ENCODE data around the gene MORN3.
"Not testable (repeated sequence)": the region's sequence is repeated elsewhere in the genome, so short reads cannot be mapped to it uniquely, and the experiment has no call there.

MORN3 gene

DNA sequence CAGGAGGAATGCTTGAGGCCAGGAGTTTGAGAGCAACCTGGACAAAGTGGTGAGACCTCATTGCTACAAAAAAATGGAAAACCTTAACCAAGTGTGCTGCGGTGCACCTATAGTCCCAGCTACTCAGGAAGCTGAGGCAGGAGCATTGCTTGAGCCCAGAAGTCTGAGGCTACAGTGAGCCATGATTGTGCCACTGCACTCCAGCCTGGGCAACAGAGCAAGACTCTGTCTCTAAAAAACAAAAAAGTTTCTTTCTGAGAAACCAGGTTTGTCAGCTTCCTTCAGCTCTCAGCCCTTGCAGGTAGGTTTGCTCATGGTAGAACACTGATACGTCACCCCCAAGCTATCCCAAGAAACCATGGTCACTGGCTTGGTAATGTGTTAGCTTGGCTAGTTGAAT is 20.0 kb upstream of the MORN3 start:
- DNase-seq: no peak

DNA sequence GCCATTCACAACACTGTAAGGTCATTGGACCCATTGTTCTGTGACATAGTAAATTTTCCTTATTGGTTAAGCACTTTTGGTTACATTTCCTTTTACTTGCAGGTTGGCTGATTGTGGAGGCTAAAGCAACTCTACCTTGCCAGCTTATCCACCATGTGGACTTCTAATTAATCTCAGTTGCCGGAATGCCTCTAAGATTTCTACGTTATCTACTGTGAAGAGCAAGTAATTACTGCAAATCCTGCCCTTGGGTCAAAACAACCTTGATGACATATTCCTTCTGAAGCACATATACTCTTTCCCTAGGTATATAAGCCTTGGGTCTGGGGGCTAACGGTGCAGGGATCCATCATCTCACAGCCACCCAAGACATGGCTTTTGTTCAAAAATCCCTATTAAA is 19.5 kb upstream of the MORN3 start:
- DNase-seq: no peak

DNA sequence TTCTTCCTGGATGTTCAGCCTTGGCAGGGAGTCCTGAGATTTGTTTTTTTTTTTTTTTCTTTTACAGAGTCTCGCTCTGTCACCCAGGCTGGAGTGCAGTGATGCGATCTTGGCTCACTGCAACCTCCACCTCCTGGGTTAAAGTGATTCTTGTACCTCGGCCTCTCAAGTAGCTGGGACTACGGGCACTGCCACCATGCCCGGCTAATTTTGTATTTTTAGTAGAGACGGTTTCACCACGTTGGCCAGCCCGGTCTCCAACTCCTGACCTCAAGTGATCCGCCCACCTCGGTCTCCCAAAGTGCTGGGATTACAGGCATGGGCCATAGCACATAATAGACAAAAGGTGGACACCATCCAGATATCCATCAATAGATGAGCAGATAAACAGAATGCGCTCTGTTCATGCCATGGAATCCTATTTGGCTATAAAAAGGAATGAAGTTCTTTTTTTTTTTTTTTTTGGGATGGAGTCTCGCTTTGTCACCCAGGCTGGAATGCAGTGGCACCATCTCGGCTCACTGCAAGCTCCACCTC is 10.3 kb upstream of the MORN3 start:
- not testable (repeated sequence) for DNase-seq

DNA sequence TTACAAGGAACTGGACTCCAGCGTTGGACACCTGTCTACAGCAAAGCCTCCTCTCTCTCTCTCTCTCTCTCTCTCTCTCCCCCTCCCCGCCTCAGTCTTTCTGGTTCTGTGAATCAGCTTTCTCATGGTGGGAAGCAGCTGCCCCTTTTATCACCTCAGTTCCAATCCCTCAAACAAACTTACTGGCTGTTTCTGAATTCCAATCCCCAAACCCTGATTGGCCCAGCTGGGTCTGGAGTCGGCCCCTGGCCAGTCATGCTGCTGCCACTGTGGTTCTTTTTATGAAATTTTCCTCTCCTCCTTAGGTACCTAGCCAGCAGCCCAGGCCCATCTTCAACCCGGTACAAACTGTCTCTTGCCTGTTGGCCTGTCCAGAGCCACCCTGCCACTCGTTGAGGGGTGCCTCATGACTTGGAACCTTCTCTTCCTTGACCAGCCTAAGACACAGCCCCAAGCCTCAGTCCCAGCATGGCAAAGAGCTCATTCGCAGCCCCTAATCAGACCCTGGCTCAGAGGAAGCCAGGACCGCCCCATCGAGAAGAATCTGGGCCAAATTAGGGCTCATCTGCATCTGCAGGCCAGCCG is 9.4 kb upstream of the MORN3 start:
- no peak for DNase-seq

DNA sequence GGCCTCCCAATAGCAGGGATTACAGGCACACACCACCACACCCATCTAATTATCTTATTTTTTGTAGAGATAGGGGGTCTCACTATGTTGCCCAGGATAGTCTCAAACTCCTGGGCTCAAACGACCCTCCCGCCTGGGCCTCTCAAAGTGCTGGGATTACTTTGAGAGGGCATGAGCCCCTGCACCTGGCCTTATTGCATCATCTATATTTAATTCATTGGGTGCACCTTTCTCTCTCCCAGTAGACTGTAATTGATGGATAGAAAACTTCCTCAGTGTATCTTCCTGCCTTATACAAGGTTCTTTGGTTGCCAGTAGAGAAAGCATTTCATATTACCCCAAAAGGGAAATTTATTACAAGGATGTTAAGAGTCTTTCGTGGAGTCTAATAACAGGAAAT is 8.9 kb upstream of the MORN3 start:
- DNase-seq: no peak

DNA sequence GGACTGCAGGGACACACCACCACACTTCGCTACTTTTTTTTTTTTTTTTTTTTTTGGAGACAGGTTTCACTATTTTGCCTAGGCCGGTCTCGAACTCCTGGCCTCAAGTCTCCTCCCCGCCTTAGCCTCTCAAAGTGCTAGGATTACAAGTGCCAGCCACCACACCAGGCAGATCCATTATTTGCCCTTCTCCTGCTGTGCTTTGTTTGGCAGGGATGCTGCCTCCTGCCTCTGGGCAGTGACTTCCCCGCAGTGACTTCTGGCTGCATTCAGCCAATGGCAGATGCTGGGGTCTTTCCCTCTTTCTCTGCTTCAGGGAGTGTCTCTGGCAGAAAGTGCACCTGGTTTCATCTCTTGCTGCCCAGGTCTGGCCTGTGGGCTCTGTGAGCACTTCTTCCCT is 6.7 kb upstream of the MORN3 start:
- no peak for DNase-seq

DNA sequence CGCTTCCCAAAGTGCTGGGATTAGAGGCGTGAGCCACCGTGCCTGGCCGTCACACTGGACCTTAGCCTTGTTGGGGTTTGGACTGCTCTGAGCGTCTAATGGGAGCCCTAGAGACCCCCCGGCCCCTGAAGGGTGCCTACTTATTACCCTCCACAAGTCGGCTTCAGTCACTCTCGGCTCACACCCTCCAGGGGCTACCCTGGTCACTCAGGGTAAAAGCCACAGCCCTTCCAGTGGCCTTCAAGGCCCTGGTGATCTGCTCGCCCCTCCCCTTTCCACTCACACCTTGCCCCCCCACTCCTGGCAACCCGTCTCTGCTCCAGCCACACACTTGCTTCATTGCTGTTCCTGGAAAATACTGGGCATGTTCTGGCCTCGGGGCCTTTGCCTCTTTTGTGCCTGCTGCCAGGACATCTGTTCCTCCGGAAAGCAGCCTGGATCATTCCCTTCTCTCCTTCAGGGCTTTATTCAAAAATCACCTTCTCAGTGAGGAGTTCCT is 3.6 kb upstream of the MORN3 start:
- no peak for DNase-seq

DNA sequence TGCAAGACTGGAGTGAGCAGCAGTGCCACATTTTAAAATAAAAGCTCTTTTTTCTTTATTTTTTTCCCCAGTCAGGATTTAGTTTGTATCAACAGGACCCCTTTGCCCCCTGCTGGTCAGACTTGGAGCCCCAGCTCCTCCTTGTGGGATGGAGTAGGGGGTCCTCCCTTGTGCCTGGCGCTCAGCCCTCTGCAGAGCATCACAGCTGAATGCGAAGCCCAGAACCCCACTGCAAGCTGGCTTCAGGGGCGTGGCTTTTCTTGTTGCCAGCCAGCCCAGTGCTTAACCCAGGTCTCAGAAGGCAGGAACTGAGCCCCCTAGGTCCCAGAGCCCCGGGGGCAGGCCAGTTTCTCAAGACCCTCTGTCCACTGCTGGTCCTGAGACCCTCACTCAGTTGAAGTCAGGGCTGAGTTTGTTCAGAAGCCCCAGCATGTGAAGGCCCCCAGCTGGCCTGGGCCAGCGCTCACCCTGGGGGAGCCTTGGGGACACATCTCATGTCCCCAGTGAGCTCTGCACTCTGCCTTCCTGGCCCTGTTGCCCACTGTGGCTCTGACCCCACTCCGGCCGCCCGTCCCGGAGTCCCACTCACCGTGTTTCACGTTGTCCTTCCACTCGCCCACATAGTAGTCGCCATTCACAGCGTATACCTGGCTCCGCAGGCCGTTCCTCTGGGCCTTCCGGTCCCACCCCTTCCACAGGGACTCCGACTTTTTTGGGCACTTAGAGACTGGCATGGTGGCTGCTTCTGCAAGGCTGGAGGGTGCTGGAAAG is 519 bp downstream of the MORN3 start:
- DNase-seq: peak; percentile 84

DNA sequence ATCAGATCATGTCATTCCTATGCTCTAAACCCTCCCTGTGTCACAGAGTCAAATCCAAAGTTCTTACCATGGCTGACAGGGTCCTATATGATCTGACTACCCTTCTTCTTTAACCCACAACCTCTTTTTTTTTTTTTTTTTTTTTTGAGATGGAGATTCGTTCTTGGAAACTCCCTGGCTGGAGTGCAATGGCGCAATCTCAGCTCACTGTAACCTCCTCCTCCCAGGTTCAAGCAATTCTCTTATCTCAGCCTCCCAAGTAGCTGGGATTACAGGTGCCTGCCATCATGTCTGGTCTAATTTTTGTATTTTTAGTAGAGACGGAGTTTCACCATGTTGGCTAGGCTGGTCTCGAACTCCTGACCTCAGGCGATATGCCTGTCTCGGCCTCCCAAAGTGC is 2.6 kb downstream of the MORN3 start:
- not testable (repeated sequence) for DNase-seq

DNA sequence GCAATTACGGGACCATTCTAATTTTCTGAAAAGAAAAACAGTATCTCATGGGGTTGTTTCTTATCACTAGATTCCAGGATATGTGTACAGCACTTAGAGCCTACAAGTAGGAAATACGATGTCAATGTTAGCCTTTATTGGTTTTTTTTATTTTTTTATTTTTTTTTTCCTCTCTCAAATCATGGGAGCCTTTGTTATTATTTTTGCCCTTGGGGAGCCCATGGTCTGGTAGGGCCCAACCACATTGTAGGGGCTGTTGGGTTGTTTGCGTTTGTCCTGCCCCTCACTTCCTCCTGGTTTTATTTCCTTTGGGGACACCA is 5.9 kb downstream of the MORN3 start:
- no peak for DNase-seq

DNA sequence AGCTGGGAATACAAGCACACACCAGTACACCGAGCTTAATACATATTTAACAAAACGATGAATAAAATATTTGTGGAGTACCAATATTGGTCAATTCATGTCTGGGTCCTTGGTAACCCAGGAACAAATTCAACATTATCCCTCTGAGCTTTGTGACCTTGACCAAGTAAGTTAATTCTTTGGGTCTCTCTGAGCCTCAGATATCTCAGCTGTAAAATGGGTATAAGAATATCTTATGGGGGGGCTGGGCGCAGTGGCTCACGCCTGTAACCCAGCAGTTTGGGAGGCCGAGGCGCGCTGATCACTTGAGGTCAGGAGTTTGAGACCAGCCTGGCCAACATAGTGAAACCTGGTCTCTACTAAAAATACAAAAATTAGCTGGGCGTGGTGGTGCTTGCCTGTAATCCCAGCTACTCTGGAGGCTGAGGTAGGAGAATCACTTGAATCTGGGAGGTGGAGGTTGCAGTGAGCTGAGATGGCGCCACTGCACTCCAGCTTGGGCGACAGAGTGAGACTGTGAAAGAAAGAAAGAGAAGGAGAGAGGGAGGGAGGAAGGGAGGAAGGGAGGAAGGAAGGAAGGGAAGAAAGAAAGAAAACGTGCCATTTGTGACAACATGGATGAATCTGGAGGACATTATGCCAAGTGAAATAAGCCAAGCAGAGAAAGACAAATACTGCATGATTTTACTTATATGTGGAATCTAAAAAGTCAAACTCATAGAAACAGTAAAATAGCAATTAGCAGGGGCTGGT is 7.9 kb downstream of the MORN3 start:
- not testable (repeated sequence) for DNase-seq

DNA sequence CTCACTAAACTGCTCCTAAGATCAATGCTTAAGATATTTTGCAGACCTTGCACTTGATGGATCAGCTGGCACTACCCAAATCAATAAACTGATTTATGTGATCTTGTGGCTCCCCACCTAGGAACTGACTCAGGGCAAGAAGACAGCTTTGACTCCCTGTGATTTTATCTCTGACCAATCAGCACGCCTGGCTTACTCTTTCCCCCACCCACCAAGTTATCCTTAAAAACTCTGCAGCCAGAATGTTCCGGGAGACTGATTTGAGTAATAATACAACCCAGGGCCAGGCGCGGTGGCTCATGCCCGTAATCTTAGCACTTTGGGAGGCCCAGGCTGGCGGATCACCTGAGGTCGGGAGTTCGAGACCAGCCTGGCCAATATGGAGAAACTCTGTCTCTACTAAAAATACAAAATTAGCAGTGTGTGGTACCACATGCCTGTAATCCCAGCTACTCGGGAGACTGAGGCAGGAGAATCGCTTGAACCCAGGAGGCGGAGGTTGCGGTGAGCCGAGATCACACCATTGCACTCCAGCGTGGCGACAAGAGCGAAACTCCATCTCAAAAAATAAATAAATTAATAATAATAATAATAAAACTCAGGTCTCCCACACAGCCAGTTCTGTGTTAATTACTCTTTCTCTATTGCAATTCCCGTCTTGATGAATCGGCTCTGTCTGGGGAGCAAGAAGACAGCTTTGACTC is 12.0 kb downstream of the MORN3 start:
- no peak for DNase-seq

DNA sequence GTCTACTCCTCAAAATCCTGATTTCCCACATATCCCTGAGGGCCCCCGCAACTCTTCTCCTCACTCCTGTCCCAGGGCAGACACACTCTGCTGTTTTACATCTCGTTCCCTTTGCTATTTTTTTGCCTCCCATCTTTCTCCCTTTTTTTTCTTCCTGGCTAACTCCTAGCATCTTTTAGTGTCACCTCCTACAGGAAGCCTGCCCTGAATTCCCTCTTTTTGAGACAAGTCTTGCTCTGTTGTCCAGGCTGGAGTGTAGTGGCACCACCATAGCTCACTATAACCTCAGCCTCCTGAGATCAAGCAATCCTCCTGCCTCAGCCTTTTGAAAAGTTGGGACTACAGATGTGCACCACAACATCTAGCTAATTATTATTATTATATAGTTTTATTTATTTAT is 13.3 kb downstream of the MORN3 start:
- DNase-seq: no peak

DNA sequence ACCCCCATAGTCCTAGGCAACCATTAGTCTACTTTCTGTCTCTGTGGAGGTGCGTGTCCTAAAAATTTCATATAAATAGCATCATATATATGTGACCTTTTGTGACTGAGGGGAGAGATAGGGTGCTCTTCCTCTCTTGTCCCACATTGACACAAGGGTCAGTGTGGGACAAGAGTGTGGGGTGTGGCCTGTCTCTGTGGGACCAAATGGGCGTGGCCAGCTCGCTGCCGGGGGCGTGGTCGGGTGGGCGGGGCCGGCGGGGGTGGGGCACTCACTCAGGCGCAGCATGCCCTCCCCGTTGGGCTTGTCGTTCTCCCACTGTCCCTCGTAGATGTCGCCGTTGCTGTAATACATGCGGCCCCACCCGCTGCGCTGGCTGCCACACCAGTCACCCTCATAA is 15.5 kb downstream of the MORN3 start:
- peak; percentile 61 for DNase-seq

DNA sequence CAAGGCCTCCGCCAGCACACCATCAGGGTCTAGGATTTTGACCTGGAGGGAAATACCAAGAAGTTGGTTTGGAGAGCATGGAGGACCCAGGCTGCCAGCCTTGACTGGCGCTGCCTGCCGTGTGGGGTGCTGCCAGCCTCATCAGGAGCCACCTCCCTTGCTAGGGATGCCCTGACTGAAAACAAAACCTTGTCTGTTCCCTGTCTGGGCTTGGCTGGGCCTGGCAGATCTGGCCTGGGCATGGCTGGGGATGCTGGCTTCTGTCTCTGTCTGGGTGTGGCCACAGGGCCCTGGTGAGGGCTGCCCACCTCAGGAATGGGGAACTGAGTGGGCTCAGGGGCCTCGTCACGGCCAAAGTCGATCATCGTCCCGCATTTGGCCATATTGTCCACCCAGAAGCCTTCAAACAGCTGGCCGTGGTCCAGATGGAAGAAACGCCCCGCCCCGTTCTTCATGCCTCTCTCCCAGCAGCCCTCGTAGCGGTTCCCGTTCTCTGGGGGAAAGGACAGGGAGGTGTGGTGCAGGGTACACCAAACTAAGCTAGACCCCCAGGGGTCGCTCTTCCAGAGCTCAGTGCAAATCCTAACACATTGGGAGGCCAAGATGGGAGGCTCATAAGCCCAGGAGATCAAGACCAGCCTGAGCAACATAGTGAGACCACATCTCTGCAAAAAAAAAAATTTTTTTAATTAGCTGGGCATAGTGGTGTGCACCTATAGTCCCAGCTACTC is 16.5 kb downstream of the MORN3 start:
- DNase-seq: no peak

DNA sequence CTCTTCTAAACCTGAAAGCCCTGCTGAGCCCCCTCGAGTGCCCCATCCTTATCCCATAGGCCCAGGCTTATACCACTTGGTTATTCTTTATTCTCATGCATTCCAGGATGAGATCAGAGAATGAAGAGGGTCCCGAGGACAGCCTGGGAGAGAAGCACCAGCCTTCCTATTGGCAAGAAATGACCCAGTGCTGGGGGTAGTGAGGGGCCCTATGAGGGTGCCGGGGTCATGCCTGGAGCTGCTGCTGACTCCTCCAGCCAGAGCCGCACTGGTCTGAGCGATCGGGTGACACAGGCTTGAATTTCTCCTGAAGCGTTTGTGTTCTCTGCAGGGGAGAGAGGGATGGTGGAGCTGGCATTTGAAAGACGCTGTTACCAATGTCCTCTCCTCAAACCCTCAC is 18.1 kb downstream of the MORN3 start:
- no peak for DNase-seq

DNA sequence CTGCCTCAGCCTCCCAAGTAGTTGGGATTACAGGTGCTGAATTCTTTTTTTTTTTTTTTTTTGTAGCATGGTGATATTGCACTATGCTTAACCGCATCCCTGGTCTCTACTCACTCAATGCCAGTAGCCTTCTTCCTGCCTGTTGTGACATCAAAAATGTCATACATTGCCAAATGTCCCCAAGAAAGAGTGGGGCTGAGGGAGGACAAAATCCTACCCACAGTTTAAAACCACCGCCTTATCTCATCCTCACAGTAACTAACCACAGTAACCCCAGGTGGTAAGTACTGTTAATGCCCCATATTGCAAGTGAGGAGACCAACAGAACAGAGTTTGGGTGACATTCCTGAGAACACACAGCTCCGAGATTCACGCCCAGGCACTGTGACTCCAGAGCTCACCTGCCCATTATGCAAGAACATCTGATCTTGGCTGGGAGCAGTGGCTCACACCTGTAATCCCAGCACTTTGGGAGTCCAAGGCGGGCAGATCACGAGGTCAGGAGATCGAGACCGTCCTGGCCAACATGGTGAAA is 19.6 kb downstream of the MORN3 start:
- DNase-seq: peak; percentile 99

DNA sequence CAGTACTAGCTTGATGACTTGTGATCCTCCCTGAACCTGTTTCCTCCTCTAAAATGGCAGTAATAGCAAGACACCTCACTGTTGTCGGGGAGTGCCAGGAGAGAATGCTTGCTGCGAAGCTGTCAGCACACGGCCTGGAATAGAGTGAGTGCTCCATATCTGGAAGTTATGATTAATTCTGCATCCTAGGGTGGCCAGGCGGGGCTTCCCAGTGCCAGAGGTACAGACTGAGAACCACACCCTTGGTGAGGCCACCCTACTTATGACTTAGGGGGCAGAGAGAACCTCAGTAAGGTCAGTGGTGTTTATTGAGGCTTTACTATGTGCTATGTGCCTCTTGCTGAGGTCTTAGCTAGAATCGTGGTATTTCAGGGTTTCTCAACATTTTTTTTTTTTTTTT is 20.1 kb downstream of the MORN3 start:
- peak; percentile 64 for DNase-seq

DNA sequence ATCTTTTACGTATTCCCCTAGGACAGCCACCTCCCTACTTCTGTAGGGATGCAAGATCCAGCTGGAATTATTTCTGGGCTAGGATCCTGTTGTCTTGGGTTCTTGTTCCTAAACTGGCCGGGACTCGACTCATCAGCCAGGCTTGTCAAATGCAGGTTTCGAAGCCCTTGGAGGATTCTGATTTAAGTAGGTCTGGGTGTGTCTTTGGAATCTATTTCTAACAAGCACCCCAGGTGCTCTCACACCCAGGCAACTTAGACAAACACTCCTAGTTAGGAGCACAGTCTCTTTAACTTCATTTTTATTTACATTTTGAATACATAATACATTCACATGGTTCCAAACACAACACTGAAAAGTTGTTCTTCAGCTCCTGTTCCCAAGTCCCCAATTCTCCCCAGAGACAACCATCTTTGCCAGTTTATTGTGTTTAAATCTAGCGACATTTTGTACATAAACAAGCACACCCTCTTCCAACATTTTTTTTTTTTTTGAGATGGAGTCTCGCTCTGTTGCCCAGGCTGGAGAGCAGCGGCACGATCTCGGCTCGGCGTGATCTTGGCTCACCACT is 20.9 kb downstream of the MORN3 start:
- DNase-seq: no peak

DNA sequence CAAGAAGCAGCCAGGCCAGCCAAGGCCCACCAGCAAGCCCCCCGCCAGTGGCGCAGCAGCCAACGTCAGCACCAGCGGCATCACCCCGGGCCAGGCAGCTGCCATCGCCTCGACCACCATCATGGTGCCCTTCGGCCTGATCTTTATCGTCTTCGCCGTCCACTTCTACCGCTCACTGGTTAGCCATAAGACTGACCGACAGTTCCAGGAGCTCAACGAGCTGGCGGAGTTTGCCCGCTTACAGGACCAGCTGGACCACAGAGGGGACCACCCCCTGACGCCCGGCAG is 28.2 kb downstream of the MORN3 start:
- DNase-seq: no peak

DNA sequence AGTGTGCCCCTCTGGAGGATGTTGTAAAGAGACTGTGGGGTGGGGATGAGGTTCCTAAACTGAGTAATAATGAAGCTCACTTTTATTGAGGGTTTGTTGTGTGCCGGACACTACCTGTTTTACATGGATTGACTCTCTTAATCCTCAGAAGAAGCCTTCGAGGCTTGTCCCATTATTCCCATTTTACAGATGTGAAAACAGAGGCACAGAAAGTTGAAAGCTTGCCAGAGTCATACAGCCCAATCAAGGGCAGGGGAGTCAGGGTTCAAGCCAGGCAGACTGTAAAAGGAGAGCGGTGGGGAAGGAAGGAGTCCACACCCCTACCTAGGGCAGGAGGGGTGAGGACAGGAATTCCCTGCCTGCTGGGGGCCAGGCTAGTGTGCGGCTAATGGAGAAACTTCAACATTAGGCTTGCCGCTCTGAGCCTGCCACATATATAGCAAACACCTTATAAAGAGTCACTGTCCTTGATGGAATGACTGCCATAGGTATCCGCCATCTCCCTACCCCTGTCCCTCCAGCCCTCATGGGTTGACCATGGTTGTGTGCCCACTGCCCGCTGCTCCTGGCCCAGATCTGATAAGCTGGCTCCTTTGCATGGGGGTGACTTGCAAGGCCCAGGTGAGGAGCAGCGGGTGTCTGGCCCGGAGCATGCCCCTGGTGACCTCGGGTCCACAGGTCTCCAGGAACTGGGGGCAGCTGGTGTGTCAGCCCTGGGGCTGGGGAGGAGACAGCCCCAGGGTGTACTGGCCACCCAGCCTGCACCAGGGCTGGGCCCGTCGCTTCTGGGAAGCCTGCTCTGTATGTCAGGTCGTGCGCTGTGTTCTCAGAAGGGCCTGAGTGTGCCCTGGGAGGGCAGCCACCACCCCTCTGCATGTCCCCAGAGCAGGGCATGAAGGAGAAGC is 30.9 kb downstream of the MORN3 start:
- no peak for DNase-seq
